Activated T-cell treated with anti-CD3 and anti-CD28 coated beads for 48 hours (primary cell): ENCODE measurements around the gene MYLK.

ENCODE experiments used
- DNase-seq: peaks from one replicate; pipeline ENCODE4 v3.0.0-alpha.2; 2020; ENCODE audit warnings: low read depth

Gene MYLK

DNA sequence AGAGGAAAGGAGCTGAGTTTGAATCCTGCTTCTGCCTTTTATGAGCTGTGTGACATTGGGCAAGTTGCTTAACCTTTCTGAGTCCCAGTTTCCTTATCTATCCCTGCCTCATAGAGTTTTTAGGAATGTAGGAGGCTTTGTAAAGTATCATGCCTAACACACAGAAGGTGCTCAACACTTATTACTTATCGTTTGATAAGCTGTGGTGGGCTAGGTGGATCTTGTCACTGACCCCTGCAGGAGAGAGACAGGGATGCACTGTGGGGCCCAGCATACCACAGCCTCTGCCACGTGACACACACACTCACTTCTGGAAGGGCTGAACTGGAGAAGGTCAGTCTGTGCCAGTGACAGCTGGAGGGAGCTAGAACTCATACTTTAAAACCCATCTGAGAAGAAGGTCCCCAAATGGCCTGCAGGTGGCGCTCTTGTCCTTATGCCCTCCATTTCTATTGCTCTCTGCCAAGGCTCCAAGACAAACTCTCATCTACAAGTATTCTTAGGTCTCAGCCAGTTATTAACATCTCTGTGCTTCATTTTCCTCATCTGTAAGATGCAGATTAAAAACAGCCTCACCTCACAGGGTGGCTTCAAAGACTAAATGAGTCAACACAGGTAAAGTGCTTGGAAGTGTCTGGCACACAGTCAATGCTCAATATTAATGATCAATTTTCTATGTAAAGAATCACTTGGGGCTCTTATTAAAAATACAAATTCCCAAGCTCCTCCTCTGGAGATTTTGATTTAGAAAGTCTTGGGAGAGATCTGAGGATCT lies 241.8 kb downstream of the MYLK start:
- peak; percentile 54 for DNase-seq

DNA sequence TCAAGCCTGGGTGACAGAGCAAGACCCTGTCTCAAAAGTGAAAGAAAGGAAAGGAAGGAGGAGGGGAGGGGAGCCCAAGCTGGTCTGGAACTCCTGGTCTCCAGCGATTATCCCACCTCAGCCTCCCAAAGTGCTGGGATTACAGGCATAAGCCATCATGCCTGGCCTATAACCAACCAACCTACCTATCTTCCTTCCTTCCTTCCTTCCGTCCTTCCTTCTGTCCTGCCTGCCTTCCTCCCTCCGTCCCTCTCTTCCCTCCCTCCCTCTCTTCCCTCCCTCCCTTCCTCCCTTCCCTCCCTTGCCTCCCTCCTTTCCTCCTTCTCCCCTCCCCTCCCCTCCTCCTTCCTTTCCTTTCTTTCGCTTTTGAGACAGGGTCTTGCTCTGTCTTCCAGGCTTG lies 242.6 kb downstream of the MYLK start:
- no peak for DNase-seq

GRCh38 chr3:123640740-123641462 lies 243.2 kb downstream of the MYLK start:
- no peak for DNase-seq

GRCh38 chr3:123640311-123640710 lies 243.8 kb downstream of the MYLK start:
- no peak for DNase-seq

GRCh38 chr3:123638936-123639689 lies 245.0 kb downstream of the MYLK start:
- DNase-seq: no peak

DNA sequence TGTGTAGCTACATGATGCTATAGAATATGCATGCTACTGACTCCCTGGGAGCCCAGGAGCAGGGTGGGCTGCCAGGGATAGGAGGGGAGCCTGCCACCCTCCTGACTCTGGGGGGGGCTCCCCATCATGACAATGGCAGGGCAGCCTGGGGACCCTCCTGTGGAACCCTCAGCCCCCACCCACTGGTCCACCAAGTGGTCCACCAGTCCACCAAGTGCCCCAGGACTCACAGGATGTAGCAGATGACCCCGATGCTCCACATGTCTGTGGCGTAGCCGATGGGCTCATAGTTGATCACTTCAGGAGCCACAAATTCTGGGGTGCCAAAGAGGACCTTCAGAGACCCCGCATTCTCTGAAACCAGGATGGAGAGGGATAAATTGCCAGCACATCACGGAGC lies 246.3 kb downstream of the MYLK start:
- DNase-seq: no peak

- no peak for DNase-seq
Measured at GRCh38 chr3:123637131-123637530, 247.0 kb downstream of the MYLK start.

DNA sequence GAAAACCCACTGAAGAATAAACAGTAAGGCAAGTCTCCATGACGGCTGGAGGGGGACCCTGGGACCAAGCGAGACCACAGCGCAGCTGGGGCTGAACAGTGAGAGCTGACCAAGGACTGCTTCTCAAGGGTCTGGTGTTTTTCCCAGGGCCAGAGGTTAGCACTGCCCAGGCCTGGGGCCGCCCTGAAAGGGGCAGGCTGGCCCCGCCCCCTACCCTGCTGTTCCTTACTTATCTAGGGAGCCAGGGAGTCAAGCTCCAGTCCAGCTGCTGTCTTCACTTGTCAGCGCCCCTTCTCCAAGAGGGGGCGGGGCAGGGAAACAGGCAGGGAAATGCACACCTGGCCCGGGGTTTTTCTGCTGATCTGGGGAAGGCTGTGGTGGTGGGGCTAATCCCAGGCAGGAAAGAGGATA lies 247.7 kb downstream of the MYLK start:
- no peak for DNase-seq

GRCh38 chr3:123635717-123636116 lies 248.4 kb downstream of the MYLK start:
- no peak for DNase-seq

DNA sequence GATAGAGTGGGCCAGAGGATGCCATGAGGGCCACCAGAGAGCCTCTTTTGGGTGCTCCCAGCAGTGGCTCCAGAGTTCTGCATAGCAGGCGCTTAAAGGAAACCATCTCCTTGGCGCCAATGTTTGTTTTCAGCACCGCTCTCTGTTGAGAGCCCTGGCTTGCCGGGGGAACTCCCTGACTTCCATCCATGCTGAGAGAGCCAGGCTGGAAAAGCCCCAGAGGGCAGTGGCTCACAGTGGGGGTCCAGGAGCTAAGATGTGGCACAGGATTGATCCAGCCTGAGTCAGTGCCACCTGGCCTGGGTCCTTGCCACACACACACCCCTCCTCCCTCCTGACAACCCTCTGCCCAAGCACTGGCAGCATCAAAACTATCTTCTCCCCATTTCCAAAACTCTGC lies 248.9 kb downstream of the MYLK start:
- DNase-seq: no peak

GRCh38 chr3:123634149-123635051 lies 249.7 kb downstream of the MYLK start:
- no peak for DNase-seq

GRCh38 chr3:123633530-123633929 lies 250.6 kb downstream of the MYLK start:
- DNase-seq: no peak

GRCh38 chr3:123632161-123632655 lies 251.9 kb downstream of the MYLK start:
- no peak for DNase-seq

DNA sequence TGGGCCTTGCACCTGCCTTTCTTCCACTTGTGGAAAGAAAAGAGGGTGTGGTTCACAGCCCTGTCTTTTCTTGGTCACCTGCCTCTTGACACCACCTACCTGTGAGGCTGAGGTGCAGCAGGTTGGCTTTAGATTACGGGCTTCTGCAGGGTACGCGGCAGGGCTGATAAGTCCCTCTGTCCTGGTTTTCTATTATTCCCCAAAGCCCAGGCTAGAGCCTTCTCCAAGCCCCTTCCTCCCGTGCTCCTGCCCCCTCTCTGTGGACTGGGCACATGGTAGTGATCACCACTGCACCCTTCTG lies 254.4 kb downstream of the MYLK start:
- DNase-seq: no peak

DNA sequence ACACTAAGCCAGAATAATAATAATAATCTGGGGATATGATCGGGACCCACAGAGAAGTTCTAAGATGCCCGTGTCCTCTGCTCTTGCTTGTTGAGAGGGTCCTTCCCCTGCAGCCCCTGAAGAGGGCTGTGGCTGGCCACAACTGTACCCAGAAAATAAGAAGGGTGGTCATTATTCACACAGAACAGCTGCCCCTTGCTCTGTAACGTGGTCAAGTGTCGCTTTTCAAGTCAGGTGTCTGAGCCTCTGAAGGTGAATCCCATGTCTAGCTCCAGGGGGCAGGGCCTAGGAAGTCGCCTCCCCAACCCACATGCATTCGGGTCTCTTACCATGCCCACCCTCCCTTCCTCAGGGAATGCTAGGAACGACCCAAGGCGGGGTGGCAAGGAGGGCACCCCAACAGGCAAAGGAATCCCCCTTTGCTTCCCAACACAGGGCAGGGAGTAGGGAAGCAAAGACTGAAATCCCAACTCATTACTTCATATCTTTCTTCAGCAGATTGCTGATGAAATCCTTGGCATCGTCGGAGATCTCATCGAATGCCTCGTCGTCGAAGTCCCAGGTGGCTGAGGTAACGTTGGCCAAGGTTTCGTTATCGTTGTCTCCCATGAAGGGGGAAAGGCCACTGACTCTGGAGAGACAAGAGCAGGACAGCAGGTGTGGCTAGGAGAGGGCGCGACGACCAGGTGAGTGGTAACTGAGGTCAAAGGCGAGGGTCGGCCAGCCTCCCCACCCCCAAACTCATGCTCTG lies 255.0 kb downstream of the MYLK start:
- no peak for DNase-seq

- DNase-seq: no peak
Measured at GRCh38 chr3:123627673-123628670, 256.2 kb downstream of the MYLK start.

DNA sequence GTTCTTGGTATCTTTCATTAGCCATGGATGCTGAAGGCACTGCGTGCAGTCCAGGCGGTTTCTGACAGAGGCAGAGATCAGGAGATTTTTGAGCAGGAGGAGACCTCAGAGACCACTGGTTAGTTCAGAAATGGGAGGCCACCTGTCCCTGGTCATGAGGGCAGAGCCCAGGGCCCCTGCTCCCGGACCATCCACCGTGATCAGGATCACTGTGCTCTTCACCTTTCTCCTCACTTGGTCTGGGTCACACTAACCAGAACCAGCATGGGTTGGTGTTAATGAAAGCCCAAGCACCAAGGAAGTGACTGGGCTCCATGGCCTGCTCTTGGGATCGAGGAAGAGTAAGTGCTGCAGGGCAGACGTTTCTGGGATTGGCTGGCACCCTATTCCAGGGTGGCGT lies 257.3 kb downstream of the MYLK start:
- DNase-seq: no peak

DNA sequence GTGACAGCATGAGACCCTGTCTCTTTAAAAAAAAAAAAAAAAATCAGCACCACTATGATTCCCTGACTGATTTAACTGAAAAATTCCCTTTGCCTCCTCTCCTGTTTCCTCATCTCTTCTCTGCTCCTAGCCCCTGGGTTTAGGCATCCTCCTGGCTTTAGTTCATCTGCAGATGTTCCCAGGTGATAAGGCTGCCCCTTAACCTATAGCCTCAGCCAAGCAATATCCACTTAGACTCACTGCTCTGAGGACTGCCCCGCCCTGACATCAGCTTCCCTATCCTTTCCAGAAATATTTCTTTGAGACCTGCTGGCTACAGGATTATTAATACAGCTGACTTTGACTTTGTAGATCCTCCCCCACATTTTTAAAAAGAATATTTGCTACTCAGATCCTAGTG lies 259.8 kb downstream of the MYLK start:
- no peak for DNase-seq

DNA sequence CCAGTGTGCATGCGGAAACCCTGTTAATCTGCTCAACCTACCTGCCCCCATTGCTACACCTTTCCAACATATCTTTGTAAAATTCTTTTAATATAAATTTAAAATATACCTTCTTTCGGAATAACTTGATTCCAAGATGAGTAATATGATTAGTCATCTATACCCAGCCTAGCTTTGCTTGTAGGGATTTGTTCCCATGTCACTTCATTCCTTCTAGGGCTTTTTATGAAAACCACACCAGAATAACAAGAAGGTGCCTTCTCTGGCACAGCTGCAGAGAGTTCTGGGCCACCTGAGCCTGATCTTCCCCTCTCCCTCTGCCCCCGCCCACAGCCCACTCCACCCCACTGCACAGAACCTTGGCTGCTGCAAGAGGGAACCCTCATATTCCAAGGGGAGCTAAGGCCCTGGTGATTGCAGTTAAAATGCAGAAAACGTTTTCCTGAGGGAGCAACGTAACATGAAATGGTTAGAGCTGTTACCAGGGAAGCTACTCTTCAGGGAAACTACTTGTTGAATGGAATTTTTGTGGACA lies 260.7 kb downstream of the MYLK start:
- no peak for DNase-seq

DNA sequence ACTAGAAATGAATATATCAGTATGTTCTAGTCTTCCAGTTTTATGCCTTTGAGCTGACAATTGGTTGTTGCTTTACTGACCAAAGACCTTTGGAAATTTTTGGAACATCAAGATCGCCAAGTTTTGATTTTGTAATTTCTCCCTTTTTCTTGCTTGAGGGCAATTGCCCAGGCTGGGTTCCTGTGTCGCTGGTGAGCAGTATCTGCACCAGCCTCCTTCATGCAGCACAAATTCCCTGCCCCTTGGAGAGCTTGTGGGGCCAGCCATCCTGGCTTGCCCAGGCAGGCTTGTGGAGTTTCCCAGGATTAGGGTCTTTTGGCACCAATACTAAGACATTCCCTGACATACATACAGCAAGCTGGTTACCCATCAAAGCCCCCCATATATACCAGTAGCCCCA lies 261.4 kb downstream of the MYLK start:
- DNase-seq: no peak
